HG02642 (cell line): Measurements from ENCODE around the gene LGR5.

ENCODE experiments used
- ATAC-seq: cut with Tn5 transposase; IDR thresholded peaks from one replicate; pipeline ENCODE4 v1.9.1; 2021; ENCODE audit warnings: mild to moderate bottlenecking; ENCODE audit not compliant: unreplicated experiment, poor library complexity

Gene LGR5

GRCh38 chr12:71587012-71587411 is 147.4 kb downstream of the LGR5 start:
- no peak for ATAC-seq

- ATAC-seq = no peak
Measured at GRCh38 chr12:71589478-71589881, 149.9 kb downstream of the LGR5 start.

- no peak for ATAC-seq
Measured at GRCh38 chr12:71591601-71592000, 152.0 kb downstream of the LGR5 start.

- ATAC-seq = no peak
Measured at GRCh38 chr12:71592841-71593240, 153.2 kb downstream of the LGR5 start.

- ATAC-seq = no peak
Measured at GRCh38 chr12:71594214-71594948, 154.8 kb downstream of the LGR5 start.

GRCh38 chr12:71599210-71599609 is 159.6 kb downstream of the LGR5 start:
- no peak for ATAC-seq

- no peak for ATAC-seq
Measured at GRCh38 chr12:71601546-71601945, 161.9 kb downstream of the LGR5 start.

GRCh38 chr12:71602761-71603577 is 163.4 kb downstream of the LGR5 start:
- ATAC-seq = no peak

- no peak for ATAC-seq
Measured at GRCh38 chr12:71605039-71605438, 165.4 kb downstream of the LGR5 start.

- no peak for ATAC-seq
Measured at GRCh38 chr12:71607494-71608330, 168.1 kb downstream of the LGR5 start.

- no peak for ATAC-seq
Measured at GRCh38 chr12:71610031-71610795, 170.6 kb downstream of the LGR5 start.

- no peak for ATAC-seq
Measured at GRCh38 chr12:71621938-71622337, 182.3 kb downstream of the LGR5 start.

- ATAC-seq = no peak
Measured at GRCh38 chr12:71625476-71625875, 185.9 kb downstream of the LGR5 start.

- ATAC-seq = no peak
Measured at GRCh38 chr12:71626098-71626497, 186.5 kb downstream of the LGR5 start.

- no peak for ATAC-seq
Measured at GRCh38 chr12:71626768-71627167, 187.2 kb downstream of the LGR5 start.

- ATAC-seq = no peak
Measured at GRCh38 chr12:71627438-71628002, 187.9 kb downstream of the LGR5 start.
